Diencephalon (tissue), 1 donor: ENCODE measurements around the gene ZNF667. TPM values are rescaled to one million over a fixed set of nuclear protein-coding genes. Genes with fewer than 3 reads are reported as not detected.

ENCODE experiments used
- total RNA-seq: library from RNA; depleted of rRNA; stranded (reverse); fragments of >200 nt; gene quantifications from one replicate; pipeline ENCODE4 v1.2.3, GENCODE V29; 2014

Gene ZNF667
- total RNA-seq = 27.7 TPM

GRCh38 chr19:56476651-56477428, at the start of gene ZNF667:
TSS of gene ZNF667 (minus strand) at chr19:56477345. CDS start at chr19:56462370, 14,975 bp downstream.

GRCh38 chr19:56507446-56508289, 30.5 kb upstream of the ZNF667 start, which contains the start of gene ZNF471:
TSS of gene ZNF471 (plus strand) at chr19:56507855. CDS start at chr19:56511572, 3,717 bp downstream.

GRCh38 chr19:56403764-56404704, 73.1 kb downstream of the ZNF667 start, which contains the start of gene ZNF583:
TSS of gene ZNF583 (plus strand) at chr19:56404332. CDS start at chr19:56407115, 2,783 bp downstream.

GRCh38 chr19:56393119-56394012, 83.8 kb downstream of the ZNF667 start, which contains the start of gene ZNF582:
TSS of gene ZNF582 (minus strand) at chr19:56393534. CDS start at chr19:56391752, 1,782 bp downstream.

Other genes starting within 250 kb of the ZNF667 start
- gene EDDM13, start 204.6 kb downstream of the ZNF667 start, total RNA-seq = not detected
- 8.8 TPM for gene ZSCAN5A, start 162.5 kb downstream of the ZNF667 start, total RNA-seq
- 6.7 TPM for gene ZNF582, start 83.8 kb downstream of the ZNF667 start, total RNA-seq
- gene ZNF583, start 73.0 kb downstream of the ZNF667 start, total RNA-seq = 44.5 TPM
- gene ZNF471, start 30.5 kb upstream of the ZNF667 start, total RNA-seq = 21.5 TPM
- gene ZFP28, start 61.6 kb upstream of the ZNF667 start, total RNA-seq = 32.5 TPM
- 21.9 TPM for gene ZNF470, start 90.1 kb upstream of the ZNF667 start, total RNA-seq
- 21.2 TPM for gene ZNF71, start 118.0 kb upstream of the ZNF667 start, total RNA-seq
- gene SMIM17, start 165.8 kb upstream of the ZNF667 start, total RNA-seq = 117 TPM
- 12.7 TPM for gene ZNF835, start 194.4 kb upstream of the ZNF667 start, total RNA-seq